Activated CD4-positive, alpha-beta T cell treated with anti-CD3 and anti-CD28 coated beads for 36 hours (primary cell): ENCODE data around the gene EIF5A. TPM values are rescaled to one million over a fixed set of nuclear protein-coding genes. Genes with fewer than 3 reads are reported as not detected.

Experiments used
- ATAC-seq: fragments of 200-7000 bp; cut with Tn5 transposase; one replicate; pipeline ENCODE4 v1.10.0; 2021; ENCODE audit warnings: mild to moderate bottlenecking, moderate library complexity
- CTCF ChIA-PET: fragments of 350-600 bp; sonication (Branson Sonifier 250); formaldehyde crosslinking; loops from one replicate; lab custom pipeline; 2021; ENCODE audit warnings: antibody characterized with exemption; lab: Charles Lee
- POLR2A ChIA-PET: fragments of 350-600 bp; sonication (Branson Sonifier 250); formaldehyde crosslinking; loops from one replicate; lab custom pipeline; 2021; ENCODE audit warnings: antibody characterized with exemption, inconsistent platforms; lab: Charles Lee
- DNase-seq: peaks from one replicate; pipeline ENCODE4 v3.0.0-alpha.2; 2020
- H3K27ac Mint-ChIP-seq: one replicate; pipeline ENCODE4 v1.8.0; 2021; ENCODE audit warnings: mixed read lengths
- H3K27me3 Mint-ChIP-seq: one replicate; pipeline ENCODE4 v1.8.0; 2021; ENCODE audit warnings: mixed read lengths
- H3K36me3 Mint-ChIP-seq: one replicate; pipeline ENCODE4 v1.8.0; 2021; ENCODE audit warnings: low read depth, mixed read lengths
- H3K4me1 Mint-ChIP-seq: one replicate; pipeline ENCODE4 v1.8.0; 2021; ENCODE audit warnings: mixed read lengths
- H3K4me3 Mint-ChIP-seq: one replicate; pipeline ENCODE4 v1.8.0; 2021; ENCODE audit warnings: mild to moderate bottlenecking, moderate library complexity, mixed read lengths
- H3K9me3 Mint-ChIP-seq: one replicate; pipeline ENCODE4 v1.8.0; 2021; ENCODE audit warnings: low read depth, mixed read lengths
- intact Hi-C, 2 experiments: fragments of 100-400 bp; cut with DNase I in 1 of 2; cut with micrococcal nuclease in 1 of 2; formaldehyde crosslinking; loops; one replicate each; pipeline versions ENCODE4 v1.14.2 to v1.15.1; 2022 to 2024; cut with DNase I, micrococcal nuclease
- total RNA-seq, 2 experiments: library from RNA; stranded (reverse); gene quantifications; one replicate each; pipeline ENCODE4 v1.2.3, GENCODE V29; 2021

The EIF5A gene
- total RNA-seq, 2 experiments from 2014 or later, result 780 to 934 TPM

- Mint-ChIP-seq H3K9me3 (no peaks in the 10 kb centered on the region), H3K4me1 (peaks cover 56% of the 10 kb centered on the region), H3K4me3 (peak overlapping the region; percentile 77), H3K36me3 (peaks cover 53% of the 10 kb centered on the region), H3K27me3 (no peaks in the 10 kb centered on the region), H3K27ac (peak overlapping the region; percentile 84)
- CTCF ChIA-PET, result interaction anchor here (0.6 to 2.1 kb wide), 8 partner anchors 11 to 268 kb away, joined by 3 to 7 read pairs (median 4); partner anchors contain the start of gene TMEM95
- ATAC-seq, result no peak
- no peak for DNase-seq
- intact Hi-C loops, result loop anchor here (2.0 kb wide), 2 partner anchors 15 to 37 kb away; partner anchors contain the start of gene NEURL4 (in 1 of the 2)
- POLR2A ChIA-PET, result interaction anchor here (0.6 to 2.1 kb wide), 12 partner anchors 7 to 270 kb away, joined by 3 to 11 read pairs (median 4); partner anchors contain the start of genes ACAP1, MPDU1, NEURL4 and PLSCR3
Observed at GRCh38 chr17:7313890-7314718, 6.7 kb downstream of the EIF5A start.

DNA sequence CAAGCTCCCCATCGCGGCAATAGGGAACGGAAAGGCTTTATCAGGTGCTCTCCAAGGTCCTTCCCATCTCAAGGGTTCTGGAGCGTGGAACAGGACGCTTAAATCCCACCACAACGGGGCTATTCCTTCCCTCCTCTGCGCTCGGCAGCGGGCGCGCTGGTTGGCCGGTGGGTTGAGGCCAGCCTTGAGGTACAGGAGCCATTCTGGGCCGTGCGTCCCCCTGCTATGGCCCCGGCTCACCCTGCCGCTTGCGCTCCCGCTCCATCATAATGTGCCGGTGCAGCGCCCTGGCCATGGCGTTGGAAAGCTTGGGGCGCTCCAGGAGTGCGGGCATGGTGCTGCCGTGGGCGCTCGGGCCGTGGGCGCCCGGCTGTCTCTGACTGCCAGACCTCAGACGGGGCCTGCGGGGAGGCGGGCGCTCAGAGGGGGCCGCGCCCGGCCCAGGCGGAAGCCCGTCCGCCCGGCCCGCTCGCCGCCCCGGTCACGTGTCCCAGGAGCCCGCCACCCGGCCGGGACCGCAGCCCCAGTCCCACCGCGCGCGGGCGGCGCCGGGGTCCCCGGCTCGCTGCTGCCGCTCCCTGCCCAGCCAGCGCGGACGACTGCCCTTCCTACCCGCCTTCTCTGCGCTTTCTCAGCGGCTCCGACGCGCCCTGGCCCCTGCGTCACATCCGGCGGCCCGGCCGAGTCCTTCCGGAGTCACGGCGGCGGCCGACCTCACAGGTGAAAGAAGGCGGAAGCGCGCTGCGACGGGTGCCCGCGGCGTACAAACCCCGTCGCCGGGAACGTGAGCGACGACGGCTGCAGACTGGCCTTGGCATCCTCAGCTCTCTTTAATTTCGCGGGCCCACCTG is 7.5 kb downstream of the EIF5A start, which contains the start of gene GPS2:
TSS of gene GPS2 (minus strand) at position 642 of the 851 bp plus-strand sequence. CDS start at position 334, 308 bp downstream.
- DNase-seq, result peak; percentile 97
- peak; percentile 82 for ATAC-seq
- H3K4me3 Mint-ChIP-seq, result peak within 1 kb of the TSS; percentile 77
- POLR2A ChIA-PET, result interaction anchor here (0.6 to 2.1 kb wide), 7 partner anchors 12 to 801 kb away, joined by 3 to 7 read pairs (median 4); partner anchors contain the start of genes ACAP1, MPDU1, PLSCR3 and POLR2A
- no peaks in the 10 kb centered on the region for H3K27me3 Mint-ChIP-seq
- CTCF ChIA-PET, result interaction anchor here (0.6 to 2.1 kb wide), 10 partner anchors 9 to 287 kb away, joined by 3 to 7 read pairs (median 3); partner anchors contain the start of genes NEURL4 and TMEM95
- H3K4me1 Mint-ChIP-seq, result peaks cover 48% of the 10 kb centered on the region
- H3K36me3 Mint-ChIP-seq, result peaks cover 44% of the 10 kb centered on the region
- no peaks in the 10 kb centered on the region for H3K9me3 Mint-ChIP-seq
- peak within 1 kb of the TSS; percentile 84 for H3K27ac Mint-ChIP-seq
- intact Hi-C loops, result loop anchor here (1.0 to 2.0 kb wide), 5 partner anchors 14 to 120 kb away; partner anchors contain the start of genes NEURL4 (in 2 of the 2), TMEM102 (in 1 of the 2) and TMEM256 (in 1 of the 2)

- POLR2A ChIA-PET, result interaction anchor here (1.4 kb wide), 1 partner anchor 169 kb away, joined by 3 read pairs; the partner anchor contains the start of gene POLR2A
- ATAC-seq (no peak), DNase-seq (no peak)
- H3K36me3 Mint-ChIP-seq, result peaks cover 37% of the 10 kb centered on the region
- peak overlapping the region; percentile 77 for H3K4me3 Mint-ChIP-seq
- intact Hi-C loops, result loop anchor here (1.0 to 2.0 kb wide), 5 partner anchors 13 to 120 kb away; partner anchors contain the start of genes NEURL4 (in 2 of the 2), TMEM102 (in 1 of the 2) and TMEM256 (in 1 of the 2)
- CTCF ChIA-PET, result interaction anchor here (0.8 to 2.1 kb wide), 5 partner anchors 8 to 288 kb away, joined by 3 to 7 read pairs (median 3); partner anchors contain the start of gene NEURL4
- no peaks in the 10 kb centered on the region for H3K27me3 Mint-ChIP-seq
- H3K27ac Mint-ChIP-seq, result peak overlapping the region; percentile 82
- H3K4me1 Mint-ChIP-seq, result peaks cover 40% of the 10 kb centered on the region
- H3K9me3 Mint-ChIP-seq, result no peaks in the 10 kb centered on the region
Observed at GRCh38 chr17:7315570-7316235, 8.3 kb downstream of the EIF5A start.

- ChIA-PET POLR2A (interaction anchor here (0.6 kb wide), 1 partner anchor 53 kb away, joined by 3 read pairs; no protein-coding TSS in a partner anchor), CTCF (interaction anchor here (0.9 kb wide), 1 partner anchor 119 kb away, joined by 3 read pairs; no protein-coding TSS in a partner anchor)
- H3K27ac Mint-ChIP-seq, result no peak overlapping the region
- H3K4me3 Mint-ChIP-seq, result no peak overlapping the region
- peaks cover 28% of the 10 kb centered on the region for H3K4me1 Mint-ChIP-seq
- intact Hi-C loops, result no loop called here
- H3K27me3 Mint-ChIP-seq, result no peaks in the 10 kb centered on the region
- peaks cover 38% of the 10 kb centered on the region for H3K36me3 Mint-ChIP-seq
- H3K9me3 Mint-ChIP-seq, result no peaks in the 10 kb centered on the region
- ATAC-seq (no peak), DNase-seq (no peak)
Observed at GRCh38 chr17:7317161-7317803, 9.9 kb downstream of the EIF5A start.

DNA sequence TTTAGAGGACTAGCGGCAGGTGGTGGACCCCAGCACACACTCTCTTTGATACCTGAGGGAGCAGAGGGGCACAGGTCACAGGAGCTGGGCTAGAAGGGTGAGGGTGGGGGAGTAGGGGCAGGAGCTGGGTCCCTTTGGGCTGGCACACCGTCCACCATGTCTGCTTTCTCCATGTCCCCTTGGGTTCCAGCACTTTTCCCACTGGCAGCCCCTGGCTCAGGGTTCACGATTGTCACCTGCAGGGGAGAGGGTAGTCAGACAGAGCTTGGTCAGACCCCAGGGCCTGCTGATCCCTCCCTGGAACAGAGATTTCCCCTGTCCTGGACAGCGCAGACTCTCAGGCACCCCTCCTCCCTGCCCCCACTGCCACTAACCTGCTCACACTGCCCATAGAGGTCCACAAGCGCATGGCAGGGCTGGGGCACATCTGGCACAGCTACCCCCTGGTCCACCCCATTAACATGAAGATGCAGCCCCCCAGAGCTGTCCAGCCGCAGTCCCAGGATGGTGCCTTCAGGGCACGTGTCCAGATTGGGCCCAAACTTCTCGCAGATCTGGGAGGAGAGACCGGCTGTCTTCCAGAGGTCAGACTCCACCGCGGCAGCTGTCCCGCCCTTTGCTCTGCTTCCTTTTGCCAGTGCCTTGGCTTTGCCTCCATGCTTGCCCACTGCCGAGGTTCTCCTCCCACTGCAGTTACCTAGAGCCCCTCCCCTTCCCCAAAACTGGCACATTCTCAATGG is 10.9 kb downstream of the EIF5A start:
- H3K27ac Mint-ChIP-seq, result no peak overlapping the region
- no peak overlapping the region for H3K4me3 Mint-ChIP-seq
- H3K36me3 Mint-ChIP-seq, result peaks cover 38% of the 10 kb centered on the region
- H3K9me3 Mint-ChIP-seq, result no peaks in the 10 kb centered on the region
- CTCF ChIA-PET, result interaction anchor here (0.9 kb wide), 1 partner anchor 118 kb away, joined by 3 read pairs; no protein-coding TSS in a partner anchor
- H3K27me3 Mint-ChIP-seq, result no peaks in the 10 kb centered on the region
- H3K4me1 Mint-ChIP-seq, result peaks cover 18% of the 10 kb centered on the region
- intact Hi-C loops, result no loop called here
- DNase-seq (no peak), ATAC-seq (no peak)
- POLR2A ChIA-PET, result no interaction called here

GRCh38 chr17:7321466-7321865 is 14.0 kb downstream of the EIF5A start:
- Mint-ChIP-seq H3K27ac (no peak overlapping the region), H3K36me3 (peaks cover 38% of the 10 kb centered on the region), H3K4me1 (peaks cover 5% of the 10 kb centered on the region), H3K9me3 (no peaks in the 10 kb centered on the region), H3K27me3 (no peaks in the 10 kb centered on the region), H3K4me3 (no peak overlapping the region)
- intact Hi-C loops, result no loop called here
- DNase-seq, result no peak
- ChIA-PET POLR2A (interaction anchor here (1.0 kb wide), 2 partner anchors 8 kb away, joined by 3 read pairs; no protein-coding TSS in a partner anchor), CTCF (interaction anchor here (0.8 to 2.0 kb wide), 2 partner anchors 15 to 25 kb away, joined by 3 to 7 read pairs; partner anchors contain the start of gene ACAP1)
- no peak for ATAC-seq

DNA sequence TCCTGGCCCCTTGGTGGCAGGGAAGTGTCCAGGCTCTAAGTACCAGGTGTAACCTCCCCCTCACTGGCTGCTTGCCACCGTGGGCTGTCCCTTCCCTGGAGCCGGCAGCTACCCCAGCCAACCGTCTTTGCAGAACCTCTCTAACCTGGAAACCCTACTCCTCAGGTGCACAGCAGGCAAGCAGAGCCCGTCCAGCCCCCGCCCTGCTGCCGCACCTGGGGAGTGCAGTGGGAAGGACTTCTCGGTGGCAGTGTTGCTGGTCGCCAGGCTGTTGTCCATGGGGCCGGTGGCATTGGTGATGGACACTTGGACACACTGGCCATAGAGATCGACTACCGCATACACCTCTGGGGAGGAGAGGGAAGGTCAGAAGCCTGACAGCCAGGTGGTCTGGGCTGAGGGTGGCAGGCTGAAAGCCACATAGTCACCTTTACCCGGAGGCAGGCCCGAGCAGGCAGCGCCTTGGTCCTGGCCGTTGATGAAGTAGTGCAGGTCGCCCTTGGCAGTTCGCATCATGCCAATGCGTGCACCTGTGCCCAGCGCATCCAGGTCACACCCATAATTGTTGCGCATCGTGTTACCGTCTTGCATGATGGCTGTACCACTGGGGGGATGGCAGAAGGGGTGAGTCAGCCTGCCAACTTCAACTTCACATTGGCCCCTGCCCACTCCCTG is 15.2 kb downstream of the EIF5A start:
- peaks cover 36% of the 10 kb centered on the region for H3K36me3 Mint-ChIP-seq
- ChIA-PET POLR2A (no interaction called here), CTCF (interaction anchor here (0.6 to 1.1 kb wide), 4 partner anchors 23 to 153 kb away, joined by 3 to 4 read pairs (median 3); no protein-coding TSS in a partner anchor)
- H3K27me3 Mint-ChIP-seq, result no peaks in the 10 kb centered on the region
- H3K27ac Mint-ChIP-seq, result no peak overlapping the region
- no peaks in the 10 kb centered on the region for H3K9me3 Mint-ChIP-seq
- ATAC-seq (no peak), DNase-seq (no peak)
- intact Hi-C loops, result no loop called here
- H3K4me3 Mint-ChIP-seq, result no peak overlapping the region
- H3K4me1 Mint-ChIP-seq, result peaks cover 7% of the 10 kb centered on the region

DNA sequence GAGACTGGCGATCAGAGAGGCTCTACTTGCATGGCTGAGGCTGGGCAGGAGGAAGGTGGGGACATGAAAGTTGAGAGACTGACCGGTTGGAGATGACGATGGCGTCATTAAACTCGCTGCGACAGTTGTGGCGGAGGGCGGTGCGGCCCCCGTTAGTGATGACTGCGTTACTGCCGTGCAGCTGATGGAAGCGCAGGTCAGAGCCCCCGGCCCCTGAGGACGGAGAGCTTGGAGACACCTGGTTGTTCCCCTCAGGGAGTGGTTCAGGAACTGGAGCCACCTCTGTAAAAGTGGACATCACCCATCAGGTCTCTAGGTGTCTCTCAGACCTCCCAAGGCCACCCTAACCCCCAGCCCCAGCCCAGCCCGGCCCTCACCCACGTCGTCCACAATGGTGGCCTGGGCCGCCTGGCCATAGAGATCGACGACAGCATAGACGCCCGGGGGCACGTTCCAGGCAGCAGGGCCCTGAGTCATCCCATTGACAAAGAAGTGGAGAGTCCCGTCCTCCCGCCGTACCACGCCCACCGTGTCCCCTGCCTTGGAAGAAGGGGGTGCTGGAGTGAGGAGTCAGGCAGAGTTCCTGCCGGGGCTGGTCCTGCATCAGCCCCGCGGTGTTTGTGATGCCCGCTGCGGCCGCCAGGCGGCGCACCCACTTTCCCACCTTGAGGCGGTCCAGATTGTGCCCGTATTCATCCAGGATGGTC is 16.5 kb downstream of the EIF5A start:
- ChIA-PET CTCF (interaction anchor here (0.6 to 1.3 kb wide), 12 partner anchors 8 to 278 kb away, joined by 3 to 5 read pairs (median 3); no protein-coding TSS in a partner anchor), POLR2A (interaction anchor here (0.6 kb wide), 1 partner anchor 665 kb away, joined by 11 read pairs; no protein-coding TSS in a partner anchor)
- peaks cover 18% of the 10 kb centered on the region for H3K4me1 Mint-ChIP-seq
- intact Hi-C loops, result loop anchor here (1.0 kb wide), 1 partner anchor 21 kb away; no protein-coding TSS in a partner anchor
- no peaks in the 10 kb centered on the region for H3K27me3 Mint-ChIP-seq
- no peak overlapping the region for H3K4me3 Mint-ChIP-seq
- H3K27ac Mint-ChIP-seq, result no peak overlapping the region
- ATAC-seq, result peak; percentile 66
- H3K36me3 Mint-ChIP-seq, result peaks cover 34% of the 10 kb centered on the region
- H3K9me3 Mint-ChIP-seq, result no peaks in the 10 kb centered on the region
- peak; percentile 80 for DNase-seq
